HCT116 (cell line): Measurements from ENCODE around the gene CPM. TPM values are rescaled to one million over a fixed set of nuclear protein-coding genes. Genes with fewer than 3 reads are reported as not detected.

Experiments used
- ATAC-seq: fragments of 200-7000 bp; cut with Tn5 transposase; 2 replicates; pipeline ENCODE4 v1.9.1; 2020; ENCODE audit warnings: mild to moderate bottlenecking, moderate library complexity
- BruUV-seq: library from RNA; stranded (reverse); fragments of 400-500 nt; replicated peaks from 2 replicates; lab custom pipeline; 2021; lab: Mats Ljungman, UMichigan
- CTCF ChIA-PET: fragments of 300-600 bp; sonication (Branson Sonifier 250); formaldehyde crosslinking; loops from one replicate; lab custom pipeline; 2021; ENCODE audit warnings: antibody characterized with exemption; lab: Charles Lee
- POLR2A ChIA-PET: fragments of 300-600, 350-600 bp; sonication (Branson Sonifier 250); formaldehyde crosslinking; loops from one replicate; lab custom pipeline; 2021; ENCODE audit warnings: antibody characterized with exemption; lab: Charles Lee
- RAD21 ChIA-PET, 2 experiments: fragments of 300-600 bp; sonication (Branson Sonifier 250); formaldehyde crosslinking; loops; one replicate each; lab custom pipeline; 2023; ENCODE audit warnings: low total read pairs in 2 of 2; ENCODE audit not compliant: uncharacterized antibody in 2 of 2, unreplicated experiment in 2 of 2, low non-redundant PET in 1 of 2; lab: Charles Lee
- DNase-seq: peaks from one replicate; pipeline ENCODE4 v3.0.0-alpha.2; 2010; ENCODE audit warnings: low read depth, low spot score
- H2AFZ ChIP-seq: fragments of 200-600 bp; shearing (Covaris generic), sonication (generic); 2 replicates; pipeline ENCODE4 v1.6.1; 2017; ENCODE audit warnings: low read depth, mixed run types, mixed read lengths, antibody characterized with exemption, low read length; ENCODE audit not compliant: poor library complexity, severe bottlenecking
- H3K27ac ChIP-seq: 2 replicates; pipeline ENCODE4 v1.5.1; 2012; ENCODE audit warnings: low read depth, low read length
- H3K27me3 ChIP-seq: fragments of 200-600 bp; sonication (generic); 2 replicates; pipeline ENCODE4 v1.6.1; 2016; ENCODE audit warnings: mixed run types, low read length, mixed read lengths; ENCODE audit not compliant: insufficient read depth
- H3K36me3 ChIP-seq, 2 experiments: fragments of 200-500 bp in 1 of 2; fragments of 200-600 bp in 1 of 2; sonication (Bioruptor generic) in 1 of 2; sonication (generic) in 1 of 2; 2 replicates each; pipeline versions ENCODE4 v1.5.1 to v1.6.1; 2014 to 2016; ENCODE audit warnings: low read length in 2 of 2, inconsistent platforms in 1 of 2, mixed read lengths in 1 of 2, mixed run types in 1 of 2; ENCODE audit not compliant: insufficient read depth in 2 of 2, control insufficient read depth in 1 of 2
- H3K4me1 ChIP-seq, 2 experiments: fragments of 200-600 bp in 1 of 2; sonication (generic) in 1 of 2; 2 replicates each; pipeline versions ENCODE4 v1.5.1 to v1.6.1; 2012 to 2017; ENCODE audit warnings: low read length in 2 of 2, inconsistent platforms in 1 of 2, mild to moderate bottlenecking in 1 of 2, mixed read lengths in 1 of 2, mixed run types in 1 of 2, moderate library complexity in 1 of 2; ENCODE audit not compliant: insufficient read depth in 2 of 2, control insufficient read depth in 1 of 2
- H3K4me2 ChIP-seq: fragments of 200-600 bp; sonication (generic); 2 replicates; pipeline ENCODE4 v1.6.1; 2017; ENCODE audit warnings: mixed run types, low read length, mixed read lengths
- H3K4me3 ChIP-seq, 2 experiments: fragments of 200-600 bp in 1 of 2; sonication (generic) in 1 of 2; replicated peaks in 1 of 2; 2 replicates each; pipeline ENCODE4 v1.5.1; 2011 to 2016; ENCODE audit warnings: low read length in 2 of 2, control low read depth in 1 of 2, low read depth in 1 of 2, mild to moderate bottlenecking in 1 of 2, mixed read lengths in 1 of 2, mixed run types in 1 of 2
- H3K79me2 ChIP-seq: fragments of 200-600 bp; sonication (generic); 2 replicates; pipeline ENCODE4 v1.6.1; 2017; ENCODE audit warnings: mild to moderate bottlenecking, mixed run types, low read length, moderate library complexity, mixed read lengths; ENCODE audit not compliant: insufficient read depth
- H3K9ac ChIP-seq: fragments of 200-600 bp; sonication (generic); 2 replicates; pipeline ENCODE4 v1.6.1; 2016; ENCODE audit warnings: low read length, mixed read lengths
- H3K9me2 ChIP-seq: fragments of 200-600 bp; sonication (generic), shearing (Covaris generic); 2 replicates; pipeline ENCODE4 v1.6.1; 2017; ENCODE audit warnings: mixed run types, mild to moderate bottlenecking, moderate library complexity; ENCODE audit not compliant: insufficient read depth
- H3K9me3 ChIP-seq, 2 experiments: fragments of 200-500 bp in 1 of 2; fragments of 200-600 bp in 1 of 2; sonication (Bioruptor generic) in 1 of 2; sonication (generic) in 1 of 2; 2 replicates each; pipeline ENCODE4 v1.6.1; 2014 to 2017; ENCODE audit warnings: low read length in 2 of 2, mixed read lengths in 2 of 2, inconsistent platforms in 1 of 2, low read depth in 1 of 2, mild to moderate bottlenecking in 1 of 2, mixed run types in 1 of 2, moderate library complexity in 1 of 2; ENCODE audit not compliant: control insufficient read depth in 1 of 2, insufficient read depth in 1 of 2
- H4K20me1 ChIP-seq: fragments of 200-600 bp; sonication (generic), shearing (Covaris generic); 2 replicates; pipeline ENCODE4 v1.6.1; 2017; ENCODE audit warnings: mixed run types, mild to moderate bottlenecking, moderate library complexity; ENCODE audit not compliant: insufficient read depth
- ATF3 ChIP-seq: IDR thresholded peaks from 2 replicates; pipeline ENCODE4 v1.6.1; 2012
- CBX3 ChIP-seq: IDR thresholded peaks from 2 replicates; pipeline ENCODE4 v1.6.1; 2012; ENCODE audit warnings: low read depth
- CEBPB ChIP-seq: IDR thresholded peaks from 2 replicates; pipeline ENCODE4 v1.6.1; 2012; ENCODE audit warnings: low read depth
- EGR1 ChIP-seq: IDR thresholded peaks from 2 replicates; pipeline ENCODE4 v1.6.1; 2012; ENCODE audit warnings: low read depth
- ELF1 ChIP-seq: IDR thresholded peaks from 2 replicates; pipeline ENCODE4 v1.6.1; 2012; ENCODE audit warnings: low read depth, borderline replicate concordance
- EZH2 ChIP-seq: fragments of 200-600 bp; sonication (generic); IDR thresholded peaks from 2 replicates; pipeline ENCODE4 v1.6.1; 2017; ENCODE audit warnings: antibody characterized with exemption, mixed run types
- EZH2phosphoT487 ChIP-seq: fragments of 200-600 bp; IDR thresholded peaks from 2 replicates; pipeline ENCODE4 v1.6.1; 2018; ENCODE audit warnings: antibody characterized with exemption, borderline replicate concordance
- POLR2A ChIP-seq: IDR thresholded peaks from 2 replicates; pipeline ENCODE4 v1.7.0; 2011; ENCODE audit warnings: borderline replicate concordance; ENCODE audit not compliant: insufficient read depth, insufficient read length; ENCODE audit errors: extremely low read depth
- POLR2AphosphoS5 ChIP-seq: IDR thresholded peaks from 2 replicates; pipeline ENCODE4 v1.6.1; 2011; ENCODE audit warnings: mild to moderate bottlenecking, low read depth, low read length, moderate library complexity
- RAD21 ChIP-seq: IDR thresholded peaks from 2 replicates; pipeline ENCODE4 v1.6.1; 2012; ENCODE audit warnings: low read depth, mild to moderate bottlenecking
- REST ChIP-seq: IDR thresholded peaks from 2 replicates; pipeline ENCODE4 v1.6.1; 2012; ENCODE audit warnings: low read depth
- SP1 ChIP-seq: IDR thresholded peaks from 2 replicates; pipeline ENCODE4 v1.6.1; 2012; ENCODE audit warnings: low read depth
- SRF ChIP-seq: IDR thresholded peaks from 2 replicates; pipeline ENCODE4 v1.6.1; 2012; ENCODE audit warnings: low read depth
- TCF7L2 ChIP-seq: IDR thresholded peaks from 2 replicates; pipeline ENCODE4 v1.7.0; 2011; ENCODE audit warnings: borderline replicate concordance, inconsistent platforms; ENCODE audit not compliant: insufficient read depth, insufficient read length; ENCODE audit errors: extremely low read depth
- ZBTB33 ChIP-seq: IDR thresholded peaks from 2 replicates; pipeline ENCODE4 v1.6.1; 2011; ENCODE audit warnings: mild to moderate bottlenecking, low read length, moderate library complexity; ENCODE audit not compliant: insufficient replicate concordance; ENCODE audit errors: extremely low read depth
- ZFX ChIP-seq: fragments of 450-650 bp; IDR thresholded peaks from 2 replicates; pipeline ENCODE4 v1.6.1; 2017
- ZNF274 ChIP-seq: fragments of 200-500 bp; sonication (Bioruptor generic); IDR thresholded peaks from 2 replicates; pipeline ENCODE4 v1.6.1; 2014; ENCODE audit warnings: mild to moderate bottlenecking, low read depth, low read length, inconsistent platforms
- intact Hi-C: fragments of 100-400 bp; cut with micrococcal nuclease; formaldehyde crosslinking; loops from 2 replicates; pipeline ENCODE4 v1.10.0; 2022
- total RNA-seq: library from RNA; stranded (reverse); gene quantifications from one replicate; pipeline ENCODE4 v1.2.1, GENCODE V29; 2021; ENCODE audit not compliant: unreplicated experiment

Gene CPM
- total RNA-seq, 1 experiment from 2014 or later: 5.3 TPM

- intact Hi-C loops: no loop called here
- H3K4me3 ChIP-seq: no peak overlapping the region
- TF ChIP-seq ZNF274 (no peak), REST (no peak), SRF (no peak), EGR1 (no peak), ATF3 (no peak), SP1 (no peak), RAD21 (no peak), ZFX (no peak), CEBPB (no peak), POLR2AphosphoS5 (no peak), ELF1 (no peak), TCF7L2 (no peak), ZBTB33 (no peak), EZH2 (no peak), CBX3 (no peak), EZH2phosphoT487 (no peak), POLR2A (no peak)
- ChIA-PET RAD21 (no interaction called here), CTCF (no interaction called here), POLR2A (no interaction called here)
- H3K27ac ChIP-seq: no peak overlapping the region
- no peaks in the 10 kb centered on the region for H3K36me3 ChIP-seq
- H3K79me2 ChIP-seq: no peaks in the 10 kb centered on the region
- no peak for DNase-seq
- no peak overlapping the region for H2AFZ ChIP-seq
- no peak overlapping the region for H3K9ac ChIP-seq
- no peaks in the 10 kb centered on the region for H4K20me1 ChIP-seq
- H3K27me3 ChIP-seq: no peaks in the 10 kb centered on the region
- no TSS peak for BruUV-seq
- no peaks in the 10 kb centered on the region for H3K4me1 ChIP-seq
- no peak for ATAC-seq
- H3K9me3 ChIP-seq: no peaks in the 10 kb centered on the region
- no peak overlapping the region for H3K4me2 ChIP-seq
- no peaks in the 10 kb centered on the region for H3K9me2 ChIP-seq
Measured at GRCh38 chr12:68963856-68964745, 31.1 kb upstream of the CPM start.
